ENCODE measurements around the gene COL25A1. TPM values are rescaled to one million over a fixed set of nuclear protein-coding genes. Genes with fewer than 3 reads are reported as not detected.

COL25A1 gene
- polyA plus RNA-seq, 2 of the 4 experiments (the other 2 are of a cell fraction), result not detected

DNA sequence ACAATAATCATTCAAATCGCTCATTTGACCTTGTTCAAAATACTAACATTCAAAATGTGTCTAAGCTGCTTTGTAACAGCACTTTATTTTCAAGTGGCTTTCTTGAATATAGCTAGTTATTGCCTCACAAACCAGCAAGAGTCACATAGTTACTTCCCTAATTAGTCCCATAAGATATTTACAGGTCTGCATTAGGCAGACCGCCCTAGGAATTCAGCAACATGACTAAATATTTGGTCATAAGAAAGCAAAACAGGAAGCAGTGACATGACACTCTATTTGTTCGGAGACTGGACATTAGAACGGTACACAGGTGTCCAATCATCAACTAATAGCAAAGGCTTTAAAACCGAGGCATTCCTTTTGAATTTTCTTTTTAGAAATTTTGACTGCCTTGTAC lies 262.0 kb downstream of the COL25A1 start:
- FAIRE-seq (no peak), ATAC-seq (no peak), DNase-seq (ENCODE audit: low read depth in 1 of 2, low spot score in 1 of 2) (no peak)
- H3K4me2 ChIP-seq, result no peak overlapping the region
- no peak overlapping the region for H3K27ac ChIP-seq
- no peaks in the 10 kb centered on the region for H3K4me1 ChIP-seq
- no peaks in the 10 kb centered on the region for H3K9me3 ChIP-seq
- CTCF ChIA-PET, result no interaction called here
- TF ChIP-seq SREBF2 (IDR thresholded peaks at IDR 0.05) (no peak), RARB (CRISPR knock-in tag; IDR thresholded peaks at IDR 0.05) (no peak)
- POLR2A ChIA-PET, result no interaction called here
- WGBS (ENCODE audit: missing lambda C conversion rate), result 8% methylated on average over 5 of the region's 5 CpGs
- H3K4me3 ChIP-seq, result no peak overlapping the region

DNA sequence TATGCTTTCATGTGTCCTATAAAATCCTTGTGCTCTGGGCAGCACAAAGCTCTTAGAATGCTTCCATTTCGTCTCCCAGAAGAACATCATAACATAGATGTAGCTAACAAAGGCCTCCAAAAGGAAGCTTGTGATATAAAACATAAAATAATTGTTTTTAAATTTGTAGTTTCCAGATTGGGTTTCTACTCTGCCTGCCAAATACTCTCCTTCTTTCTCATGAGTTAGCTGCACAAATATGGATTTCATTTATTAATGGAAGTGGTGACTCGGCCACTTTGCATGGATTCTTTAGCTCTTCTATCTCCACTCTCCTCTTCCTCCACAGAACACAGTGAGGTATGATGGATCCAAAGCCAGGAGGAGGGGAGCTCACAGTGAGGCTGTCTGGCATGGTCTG lies 265.4 kb downstream of the COL25A1 start:
- no peak overlapping the region for H3K4me3 ChIP-seq
- no peaks in the 10 kb centered on the region for H3K9me3 ChIP-seq
- TF ChIP-seq FOSB (CRISPR knock-in tag; IDR thresholded peaks at IDR 0.05) (no peak), EP300 (IDR thresholded peaks at IDR 0.05) (no peak), RCOR1 (IDR thresholded peaks at IDR 0.05; ENCODE audit: low read depth, low read length) (no peak), FOSL2 (IDR thresholded peaks at IDR 0.05) (no peak), FOSL2 (CRISPR knock-in tag; IDR thresholded peaks at IDR 0.05) (no peak)
- no peaks in the 10 kb centered on the region for H3K4me1 ChIP-seq
- no peak overlapping the region for H3K27ac ChIP-seq
- ChIA-PET CTCF (no interaction called here), POLR2A (no interaction called here)
- no peak overlapping the region for H3K4me2 ChIP-seq
- no peak for ATAC-seq
- FAIRE-seq, result no peak
- no peak for DNase-seq (ENCODE audit: low read depth in 1 of 2, low spot score in 1 of 2)
- 0% methylated on average over 2 of the region's 2 CpGs for WGBS (ENCODE audit: missing lambda C conversion rate)

DNA sequence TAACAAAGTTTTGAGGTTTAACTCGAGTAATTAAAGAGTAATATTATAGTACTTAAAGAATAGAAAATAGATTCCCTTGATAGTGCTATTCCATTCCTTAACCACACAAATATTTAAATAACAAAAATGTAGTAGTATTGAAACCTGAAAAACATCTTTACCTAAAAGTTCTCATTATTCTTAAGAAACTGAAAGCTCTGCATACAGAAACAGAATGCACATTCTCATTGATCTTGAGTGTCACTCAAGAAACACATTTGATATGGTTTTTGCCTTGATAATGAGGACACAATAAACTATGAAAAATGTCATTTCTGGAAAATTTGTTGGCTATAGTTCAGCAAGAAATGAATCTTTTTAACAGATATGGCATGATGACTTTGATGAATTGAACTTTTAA lies 268.5 kb downstream of the COL25A1 start:
- Histone ChIP-seq H3K9me3 (no peaks in the 10 kb centered on the region), H3K4me3 (no peak overlapping the region), H3K4me1 (no peaks in the 10 kb centered on the region), H3K27ac (no peak overlapping the region), H3K4me2 (no peak overlapping the region)
- ChIA-PET POLR2A (no interaction called here), CTCF (no interaction called here)
- no peak for FAIRE-seq
- DNase-seq (ENCODE audit: low read depth in 1 of 2, low spot score in 1 of 2), result no peak
- no peak for TF ChIP-seq FOXS1 (CRISPR knock-in tag; IDR thresholded peaks at IDR 0.05)
- TF ChIP-seq, protein P1, sequence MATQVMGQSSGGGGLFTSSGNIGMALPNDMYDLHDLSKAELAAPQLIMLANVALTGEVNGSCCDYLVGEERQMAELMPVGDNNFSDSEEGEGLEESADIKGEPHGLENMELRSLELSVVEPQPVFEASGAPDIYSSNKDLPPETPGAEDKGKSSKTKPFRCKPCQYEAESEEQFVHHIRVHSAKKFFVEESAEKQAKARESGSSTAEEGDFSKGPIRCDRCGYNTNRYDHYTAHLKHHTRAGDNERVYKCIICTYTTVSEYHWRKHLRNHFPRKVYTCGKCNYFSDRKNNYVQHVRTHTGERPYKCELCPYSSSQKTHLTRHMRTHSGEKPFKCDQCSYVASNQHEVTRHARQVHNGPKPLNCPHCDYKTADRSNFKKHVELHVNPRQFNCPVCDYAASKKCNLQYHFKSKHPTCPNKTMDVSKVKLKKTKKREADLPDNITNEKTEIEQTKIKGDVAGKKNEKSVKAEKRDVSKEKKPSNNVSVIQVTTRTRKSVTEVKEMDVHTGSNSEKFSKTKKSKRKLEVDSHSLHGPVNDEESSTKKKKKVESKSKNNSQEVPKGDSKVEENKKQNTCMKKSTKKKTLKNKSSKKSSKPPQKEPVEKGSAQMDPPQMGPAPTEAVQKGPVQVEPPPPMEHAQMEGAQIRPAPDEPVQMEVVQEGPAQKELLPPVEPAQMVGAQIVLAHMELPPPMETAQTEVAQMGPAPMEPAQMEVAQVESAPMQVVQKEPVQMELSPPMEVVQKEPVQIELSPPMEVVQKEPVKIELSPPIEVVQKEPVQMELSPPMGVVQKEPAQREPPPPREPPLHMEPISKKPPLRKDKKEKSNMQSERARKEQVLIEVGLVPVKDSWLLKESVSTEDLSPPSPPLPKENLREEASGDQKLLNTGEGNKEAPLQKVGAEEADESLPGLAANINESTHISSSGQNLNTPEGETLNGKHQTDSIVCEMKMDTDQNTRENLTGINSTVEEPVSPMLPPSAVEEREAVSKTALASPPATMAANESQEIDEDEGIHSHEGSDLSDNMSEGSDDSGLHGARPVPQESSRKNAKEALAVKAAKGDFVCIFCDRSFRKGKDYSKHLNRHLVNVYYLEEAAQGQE (IDR thresholded peaks at IDR 0.05), result no peak
- TF ChIP-seq TFCP2L1 (CRISPR knock-in tag; IDR thresholded peaks at IDR 0.05), result no peak
- no peak for TF ChIP-seq HEYL (CRISPR knock-in tag; IDR thresholded peaks at IDR 0.05)
- no peak for TF ChIP-seq ZNF302 (CRISPR knock-in tag; IDR thresholded peaks at IDR 0.05)
- TF ChIP-seq FOSB (CRISPR knock-in tag; IDR thresholded peaks at IDR 0.05), result no peak
- no peak for TF ChIP-seq KDM5A (IDR thresholded peaks at IDR 0.05)
- TF ChIP-seq SREBF2 (IDR thresholded peaks at IDR 0.05), result no peak
- TF ChIP-seq, protein P2, sequence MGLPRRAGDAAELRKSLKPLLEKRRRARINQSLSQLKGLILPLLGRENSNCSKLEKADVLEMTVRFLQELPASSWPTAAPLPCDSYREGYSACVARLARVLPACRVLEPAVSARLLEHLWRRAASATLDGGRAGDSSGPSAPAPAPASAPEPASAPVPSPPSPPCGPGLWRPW (IDR thresholded peaks at IDR 0.05), result no peak
- TF ChIP-seq, protein P3, sequence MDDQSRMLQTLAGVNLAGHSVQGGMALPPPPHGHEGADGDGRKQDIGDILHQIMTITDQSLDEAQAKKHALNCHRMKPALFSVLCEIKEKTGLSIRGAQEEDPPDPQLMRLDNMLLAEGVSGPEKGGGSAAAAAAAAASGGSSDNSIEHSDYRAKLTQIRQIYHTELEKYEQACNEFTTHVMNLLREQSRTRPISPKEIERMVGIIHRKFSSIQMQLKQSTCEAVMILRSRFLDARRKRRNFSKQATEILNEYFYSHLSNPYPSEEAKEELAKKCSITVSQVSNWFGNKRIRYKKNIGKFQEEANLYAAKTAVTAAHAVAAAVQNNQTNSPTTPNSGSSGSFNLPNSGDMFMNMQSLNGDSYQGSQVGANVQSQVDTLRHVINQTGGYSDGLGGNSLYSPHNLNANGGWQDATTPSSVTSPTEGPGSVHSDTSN (IDR thresholded peaks at IDR 0.05), result no peak
- TF ChIP-seq RCOR1 (IDR thresholded peaks at IDR 0.05; ENCODE audit: low read depth, low read length), result no peak
- TF ChIP-seq EHF (CRISPR knock-in tag; IDR thresholded peaks at IDR 0.05), result no peak
- no peak for TF ChIP-seq MAZ (IDR thresholded peaks at IDR 0.05; ENCODE audit: borderline replicate concordance, low read depth, low read length)
- TF ChIP-seq CBX2 (IDR thresholded peaks at IDR 0.05; ENCODE audit: borderline replicate concordance, low read depth), result no peak
- TF ChIP-seq, protein P4, sequence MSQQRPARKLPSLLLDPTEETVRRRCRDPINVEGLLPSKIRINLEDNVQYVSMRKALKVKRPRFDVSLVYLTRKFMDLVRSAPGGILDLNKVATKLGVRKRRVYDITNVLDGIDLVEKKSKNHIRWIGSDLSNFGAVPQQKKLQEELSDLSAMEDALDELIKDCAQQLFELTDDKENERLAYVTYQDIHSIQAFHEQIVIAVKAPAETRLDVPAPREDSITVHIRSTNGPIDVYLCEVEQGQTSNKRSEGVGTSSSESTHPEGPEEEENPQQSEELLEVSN (IDR thresholded peaks at IDR 0.05; ENCODE audit: borderline replicate concordance, low read depth), result no peak
- TF ChIP-seq MYC (IDR thresholded peaks at IDR 0.05; ENCODE audit: borderline replicate concordance, low read length), result no peak
- TF ChIP-seq, protein P5, sequence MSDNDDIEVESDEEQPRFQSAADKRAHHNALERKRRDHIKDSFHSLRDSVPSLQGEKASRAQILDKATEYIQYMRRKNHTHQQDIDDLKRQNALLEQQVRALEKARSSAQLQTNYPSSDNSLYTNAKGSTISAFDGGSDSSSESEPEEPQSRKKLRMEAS (IDR thresholded peaks at IDR 0.05), result no peak
- ATAC-seq, result no peak
- WGBS (ENCODE audit: missing lambda C conversion rate), result 3% methylated on average over 1 of the region's 1 CpG
